Activated CD8-positive, alpha-beta T cell treated with anti-CD3 and anti-CD28 coated beads for 36 hours (primary cell): ENCODE results near the gene SFMBT1. TPM values are rescaled to one million over a fixed set of nuclear protein-coding genes. Genes with fewer than 3 reads are reported as not detected.

Experiments
- ATAC-seq: fragments of 200-7000 bp; cut with Tn5 transposase; one replicate; pipeline ENCODE4 v1.10.0; 2021; ENCODE audit warnings: mild to moderate bottlenecking, moderate library complexity
- CTCF ChIA-PET: fragments of 350-600 bp; sonication (Branson Sonifier 250); formaldehyde crosslinking; loops from one replicate; lab custom pipeline; 2021; ENCODE audit warnings: antibody characterized with exemption; lab: Charles Lee
- POLR2A ChIA-PET: fragments of 350-600 bp; sonication (Branson Sonifier 250); formaldehyde crosslinking; loops from one replicate; lab custom pipeline; 2021; ENCODE audit warnings: antibody characterized with exemption; lab: Charles Lee
- DNase-seq: peaks from one replicate; pipeline ENCODE4 v3.0.0-alpha.2; 2020
- H3K27ac Mint-ChIP-seq: one replicate; pipeline ENCODE4 v1.8.0; 2021; ENCODE audit warnings: mild to moderate bottlenecking, mixed read lengths
- H3K27me3 Mint-ChIP-seq: one replicate; pipeline ENCODE4 v1.8.0; 2021; ENCODE audit warnings: mixed read lengths
- H3K36me3 Mint-ChIP-seq: one replicate; pipeline ENCODE4 v1.8.0; 2021; ENCODE audit warnings: low read depth, mixed read lengths
- H3K4me1 Mint-ChIP-seq: one replicate; pipeline ENCODE4 v1.8.0; 2021; ENCODE audit warnings: low read depth, mixed read lengths
- H3K4me3 Mint-ChIP-seq: one replicate; pipeline ENCODE4 v1.8.0; 2021; ENCODE audit warnings: mild to moderate bottlenecking, moderate library complexity, mixed read lengths
- H3K9me3 Mint-ChIP-seq: one replicate; pipeline ENCODE4 v1.8.0; 2021; ENCODE audit warnings: mixed read lengths
- intact Hi-C: fragments of 100-400 bp; cut with micrococcal nuclease; formaldehyde crosslinking; loops from one replicate; pipeline ENCODE4 v1.10.0; 2022
- total RNA-seq, 2 experiments: library from RNA; stranded (reverse); gene quantifications; one replicate each; pipeline ENCODE4 v1.2.3, GENCODE V29; 2021
- TF ChIP-seq, protein P1 (sequence below): fragments of 200-600 bp; IDR thresholded peaks from one replicate; pipeline ENCODE4 v1.8.0; 2022; ENCODE audit warnings: antibody characterized with exemption, mild to moderate bottlenecking

SFMBT1 gene
- total RNA-seq, 2 experiments from 2014 or later, result 17.8 to 20.1 TPM

DNA sequence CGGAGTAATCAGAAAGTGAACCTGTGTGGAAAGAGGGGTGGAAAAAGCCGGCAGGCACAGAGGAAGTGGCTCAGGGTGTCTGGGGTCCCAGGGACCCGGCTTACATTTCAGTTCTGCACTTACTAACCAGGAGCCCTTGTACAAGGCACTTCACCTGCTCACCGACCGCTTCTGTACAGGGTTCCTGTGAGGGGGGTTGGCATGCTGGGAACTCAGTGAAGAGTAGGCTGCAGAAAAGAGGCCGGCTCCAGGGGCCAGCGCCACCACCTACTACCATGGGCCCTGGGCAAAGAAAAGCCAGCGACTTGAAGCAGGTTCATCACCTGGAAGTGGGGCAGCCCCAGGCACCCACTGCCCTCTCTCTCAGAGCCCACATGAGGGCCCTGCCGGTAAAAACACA is 154.7 kb downstream of the SFMBT1 start:
- ATAC-seq (peak; percentile 79), DNase-seq (peak; percentile 79)
- H3K36me3 Mint-ChIP-seq, result peaks cover 8% of the 10 kb centered on the region
- POLR2A ChIA-PET, result interaction anchor here (1.1 kb wide), 1 partner anchor 35 kb away, joined by 3 read pairs; no protein-coding TSS in a partner anchor
- H3K27me3 Mint-ChIP-seq, result no peaks in the 10 kb centered on the region
- peak overlapping the region; percentile 93 for H3K27ac Mint-ChIP-seq
- TF ChIP-seq, protein P1, sequence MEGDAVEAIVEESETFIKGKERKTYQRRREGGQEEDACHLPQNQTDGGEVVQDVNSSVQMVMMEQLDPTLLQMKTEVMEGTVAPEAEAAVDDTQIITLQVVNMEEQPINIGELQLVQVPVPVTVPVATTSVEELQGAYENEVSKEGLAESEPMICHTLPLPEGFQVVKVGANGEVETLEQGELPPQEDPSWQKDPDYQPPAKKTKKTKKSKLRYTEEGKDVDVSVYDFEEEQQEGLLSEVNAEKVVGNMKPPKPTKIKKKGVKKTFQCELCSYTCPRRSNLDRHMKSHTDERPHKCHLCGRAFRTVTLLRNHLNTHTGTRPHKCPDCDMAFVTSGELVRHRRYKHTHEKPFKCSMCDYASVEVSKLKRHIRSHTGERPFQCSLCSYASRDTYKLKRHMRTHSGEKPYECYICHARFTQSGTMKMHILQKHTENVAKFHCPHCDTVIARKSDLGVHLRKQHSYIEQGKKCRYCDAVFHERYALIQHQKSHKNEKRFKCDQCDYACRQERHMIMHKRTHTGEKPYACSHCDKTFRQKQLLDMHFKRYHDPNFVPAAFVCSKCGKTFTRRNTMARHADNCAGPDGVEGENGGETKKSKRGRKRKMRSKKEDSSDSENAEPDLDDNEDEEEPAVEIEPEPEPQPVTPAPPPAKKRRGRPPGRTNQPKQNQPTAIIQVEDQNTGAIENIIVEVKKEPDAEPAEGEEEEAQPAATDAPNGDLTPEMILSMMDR, result no peak
- no peaks in the 10 kb centered on the region for H3K9me3 Mint-ChIP-seq
- peaks cover 65% of the 10 kb centered on the region for H3K4me1 Mint-ChIP-seq
- intact Hi-C loops, result no loop called here
- CTCF ChIA-PET, result no interaction called here
- peak overlapping the region; percentile 36 for H3K4me3 Mint-ChIP-seq

DNA sequence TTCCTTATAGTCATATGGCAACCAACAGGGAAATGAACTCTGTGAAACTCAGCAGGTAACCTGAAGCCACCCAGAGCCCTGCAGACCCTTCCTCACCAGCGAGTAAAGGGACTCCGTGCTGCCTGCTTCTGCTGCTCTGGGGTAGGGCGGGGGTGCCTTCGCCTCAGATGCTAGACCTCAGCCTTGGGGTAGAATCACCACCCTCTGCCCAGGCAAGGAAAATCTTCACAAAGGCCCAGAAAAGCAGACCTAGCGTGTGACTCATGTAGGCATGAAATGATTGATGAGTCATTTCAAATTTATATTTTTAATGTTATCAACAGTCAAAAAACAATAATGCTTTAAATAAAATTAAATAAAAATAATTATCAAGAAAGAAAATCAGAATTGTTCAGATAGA is 155.1 kb downstream of the SFMBT1 start:
- peak overlapping the region; percentile 93 for H3K27ac Mint-ChIP-seq
- ChIA-PET POLR2A (no interaction called here), CTCF (no interaction called here)
- ATAC-seq (peak; percentile 64), DNase-seq (peak; percentile 71)
- intact Hi-C loops, result no loop called here
- no peaks in the 10 kb centered on the region for H3K9me3 Mint-ChIP-seq
- no peak overlapping the region for H3K4me3 Mint-ChIP-seq
- H3K27me3 Mint-ChIP-seq, result no peaks in the 10 kb centered on the region
- TF ChIP-seq, protein P1, result no peak
- peaks cover 10% of the 10 kb centered on the region for H3K36me3 Mint-ChIP-seq
- peaks cover 60% of the 10 kb centered on the region for H3K4me1 Mint-ChIP-seq

- DNase-seq (no peak), ATAC-seq (no peak)
- Mint-ChIP-seq H3K27me3 (no peaks in the 10 kb centered on the region), H3K4me3 (no peak overlapping the region), H3K4me1 (peaks cover 52% of the 10 kb centered on the region), H3K27ac (no peak overlapping the region), H3K9me3 (no peaks in the 10 kb centered on the region), H3K36me3 (peaks cover 18% of the 10 kb centered on the region)
- intact Hi-C loops, result no loop called here
- TF ChIP-seq, protein P1, result no peak
- POLR2A ChIA-PET, result no interaction called here
- CTCF ChIA-PET, result interaction anchor here (1.0 kb wide), 1 partner anchor 11 kb away, joined by 3 read pairs; no protein-coding TSS in a partner anchor
Measured at GRCh38 chr3:52889901-52890300, 156.0 kb downstream of the SFMBT1 start.

- intact Hi-C loops, result no loop called here
- Mint-ChIP-seq H3K27me3 (no peaks in the 10 kb centered on the region), H3K36me3 (peaks cover 19% of the 10 kb centered on the region), H3K4me1 (peaks cover 26% of the 10 kb centered on the region), H3K4me3 (no peak overlapping the region), H3K27ac (no peak overlapping the region), H3K9me3 (no peaks in the 10 kb centered on the region)
- ChIA-PET CTCF (no interaction called here), POLR2A (no interaction called here)
- ATAC-seq, result no peak
- TF ChIP-seq, protein P1, result no peak
- DNase-seq, result no peak
Measured at GRCh38 chr3:52887166-52887565, 158.7 kb downstream of the SFMBT1 start.

GRCh38 chr3:52886049-52886730 is 159.7 kb downstream of the SFMBT1 start:
- intact Hi-C loops, result no loop called here
- Mint-ChIP-seq H3K27me3 (no peaks in the 10 kb centered on the region), H3K36me3 (peaks cover 19% of the 10 kb centered on the region), H3K4me1 (peaks cover 16% of the 10 kb centered on the region), H3K4me3 (no peak overlapping the region), H3K27ac (no peak overlapping the region), H3K9me3 (no peaks in the 10 kb centered on the region)
- no peak for ATAC-seq
- no peak for DNase-seq
- CTCF ChIA-PET, result no interaction called here
- POLR2A ChIA-PET, result no interaction called here
- TF ChIP-seq, protein P1, result no peak
